ENCODE measurements around the gene MAP2K4. TPM values are rescaled to one million over a fixed set of nuclear protein-coding genes. Genes with fewer than 3 reads are reported as not detected.
A peak's percentile ranks its signal among the peaks of the same experiment; 100 is the strongest.

Gene MAP2K4
- total and polyA plus RNA-seq, 3 experiments from 2014 or later, result 30.3 to 46.2 (median 45.9) TPM

DNA sequence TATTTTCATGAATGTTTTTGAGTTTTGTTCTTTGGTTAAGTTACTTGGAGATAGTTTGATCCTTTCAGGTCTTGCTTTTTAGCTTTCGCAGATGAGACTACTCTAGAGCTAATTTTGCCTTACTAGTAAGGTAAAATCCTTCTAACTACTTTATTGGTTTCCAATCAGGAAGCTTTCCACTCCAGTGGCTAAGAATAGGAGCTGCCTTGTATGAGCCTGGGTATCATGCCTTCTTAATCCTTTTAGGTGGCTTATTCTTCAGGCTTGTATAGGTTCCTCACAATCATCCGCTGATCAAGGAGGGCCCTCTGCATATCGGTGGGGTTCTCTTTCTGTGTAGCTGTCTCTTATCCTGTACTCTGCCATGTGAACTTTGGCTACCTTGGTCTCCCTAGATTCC is 53.7 kb downstream of the MAP2K4 start:
- DNase-seq, result no peak
- Mint-ChIP-seq H3K27ac (peak overlapping the region in 1 of 8 donors; percentile 21), H3K36me3 (peaks cover 15 to 55% (median 23%) of the 10 kb centered on the region in 3 donors), H3K4me3 (no peak overlapping the region), H3K27me3 (no peaks in the 10 kb centered on the region), H3K9me3 (no peaks in the 10 kb centered on the region), H3K4me1 (peaks cover 14 to 40% (median 32%) of the 10 kb centered on the region in 3 donors)
- POLR2A ChIA-PET, result no interaction called here
- peaks cover 8% of the 10 kb centered on the region for H3K36me3 ChIP-seq (ENCODE audit: insufficient read depth, low read length)
- CTCF ChIA-PET, result no interaction called here
- H3K9me3 ChIP-seq (ENCODE audit: low read length), result no peaks in the 10 kb centered on the region
- H3K27me3 ChIP-seq (ENCODE audit: insufficient read depth, low read length, poor library complexity, severe bottlenecking), result no peaks in the 10 kb centered on the region
- H3K27ac ChIP-seq (ENCODE audit: low read depth, low read length), result no peak overlapping the region
- H3K4me3 ChIP-seq (ENCODE audit: low read length), result no peak overlapping the region
- no peaks in the 10 kb centered on the region for H3K4me1 ChIP-seq (ENCODE audit: insufficient read depth, low read length)

DNA sequence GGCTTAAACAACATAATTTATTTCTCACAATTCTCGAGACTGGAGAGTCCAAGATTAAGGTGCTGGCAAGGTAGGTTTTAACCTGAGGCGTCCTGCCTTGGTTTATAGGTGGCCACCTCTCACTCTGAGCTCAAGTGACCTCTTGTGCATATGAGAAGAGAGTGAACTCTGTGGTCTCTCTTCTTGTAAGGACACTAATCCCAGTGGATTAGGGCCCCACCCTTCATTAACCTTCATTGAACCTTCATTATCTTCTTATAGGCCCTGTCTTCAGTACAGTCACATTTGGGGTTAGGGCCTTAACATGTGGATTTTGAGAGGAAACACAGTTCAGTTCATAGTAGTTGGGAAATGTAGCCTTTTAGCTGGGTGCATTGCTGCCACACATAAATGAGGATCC is 57.1 kb downstream of the MAP2K4 start:
- no peaks in the 10 kb centered on the region for H3K9me3 Mint-ChIP-seq
- Histone ChIP-seq H3K27me3 (ENCODE audit: insufficient read depth, low read length, poor library complexity, severe bottlenecking) (no peaks in the 10 kb centered on the region), H3K36me3 (ENCODE audit: insufficient read depth, low read length) (peaks cover 8% of the 10 kb centered on the region), H3K27ac (ENCODE audit: low read depth, low read length) (no peak overlapping the region), H3K4me1 (ENCODE audit: insufficient read depth, low read length) (no peaks in the 10 kb centered on the region), H3K4me3 (ENCODE audit: low read length) (no peak overlapping the region), H3K9me3 (ENCODE audit: low read length) (no peaks in the 10 kb centered on the region)
- H3K27me3 Mint-ChIP-seq, result no peaks in the 10 kb centered on the region
- ChIA-PET CTCF (no interaction called here), POLR2A (no interaction called here)
- H3K4me1 Mint-ChIP-seq, result peaks cover 23 to 50% (median 37%) of the 10 kb centered on the region in 3 donors
- DNase-seq, result no peak
- H3K27ac Mint-ChIP-seq, result no peak overlapping the region
- peaks cover 22 to 73% (median 27%) of the 10 kb centered on the region in 3 donors for H3K36me3 Mint-ChIP-seq
- no peak overlapping the region for H3K4me3 Mint-ChIP-seq

DNA sequence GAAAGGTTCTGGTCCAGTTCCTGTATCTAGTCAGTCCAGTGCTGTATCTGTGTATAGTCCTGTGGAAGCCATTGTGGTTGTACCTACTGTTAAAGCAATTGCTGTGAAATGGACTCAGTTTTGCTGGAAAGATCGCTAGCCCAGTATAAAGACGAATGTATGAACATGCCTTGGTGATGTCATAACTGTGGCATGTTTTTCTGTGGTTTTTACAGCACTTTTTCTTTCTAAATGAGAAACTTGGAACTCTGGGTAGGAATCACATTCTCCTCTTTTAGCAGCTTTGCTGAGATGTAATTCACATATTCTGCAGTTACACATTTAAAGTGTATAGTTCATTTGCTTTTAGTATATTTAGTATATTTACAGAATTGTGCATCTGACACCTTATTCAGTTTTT is 58.1 kb downstream of the MAP2K4 start:
- no peaks in the 10 kb centered on the region for H3K9me3 Mint-ChIP-seq

DNA sequence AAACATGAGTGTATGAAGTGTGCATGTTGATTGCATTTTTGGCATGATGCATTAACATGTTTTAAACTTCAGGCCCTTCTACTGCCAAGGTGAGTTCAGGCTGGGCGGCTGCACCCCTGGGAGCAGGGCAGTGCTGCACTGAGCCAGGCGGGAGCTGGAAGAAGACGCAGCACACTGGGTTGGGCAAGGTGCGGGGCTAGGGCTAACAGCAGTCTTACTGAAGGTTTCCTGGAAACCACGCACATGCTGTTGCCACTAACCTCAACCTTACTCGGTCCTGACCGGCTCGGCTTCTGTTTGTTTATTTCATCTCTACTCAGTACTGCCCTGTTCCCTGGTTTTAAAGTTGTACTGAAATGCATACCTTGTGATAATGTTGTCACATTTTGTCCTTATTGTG is 61.0 kb downstream of the MAP2K4 start:
- peaks cover 26 to 64% (median 35%) of the 10 kb centered on the region in 3 donors for H3K4me1 Mint-ChIP-seq
- H3K27me3 Mint-ChIP-seq, result no peaks in the 10 kb centered on the region
- H3K36me3 ChIP-seq (ENCODE audit: insufficient read depth, low read length), result peaks cover 8% of the 10 kb centered on the region
- no peaks in the 10 kb centered on the region for H3K9me3 Mint-ChIP-seq
- H3K4me1 ChIP-seq (ENCODE audit: insufficient read depth, low read length), result no peaks in the 10 kb centered on the region
- peaks cover 19 to 77% (median 28%) of the 10 kb centered on the region in 3 donors for H3K36me3 Mint-ChIP-seq
- H3K4me3 ChIP-seq (ENCODE audit: low read length), result no peak overlapping the region
- ChIA-PET CTCF (no interaction called here), POLR2A (no interaction called here)
- no peaks in the 10 kb centered on the region for H3K9me3 ChIP-seq (ENCODE audit: low read length)
- no peaks in the 10 kb centered on the region for H3K27me3 ChIP-seq (ENCODE audit: insufficient read depth, low read length, poor library complexity, severe bottlenecking)
- no peak overlapping the region for H3K27ac ChIP-seq (ENCODE audit: low read depth, low read length)
- no peak overlapping the region for H3K4me3 Mint-ChIP-seq
- no peak for DNase-seq
- H3K27ac Mint-ChIP-seq, result peak overlapping the region in 1 of 8 donors; percentile 64

More for the DNA sequence above, 58.1 kb downstream of the MAP2K4 start:
- CTCF ChIA-PET, result no interaction called here
- Histone ChIP-seq H3K27ac (ENCODE audit: low read depth, low read length) (no peak overlapping the region), H3K4me1 (ENCODE audit: insufficient read depth, low read length) (no peaks in the 10 kb centered on the region), H3K27me3 (ENCODE audit: insufficient read depth, low read length, poor library complexity, severe bottlenecking) (no peaks in the 10 kb centered on the region), H3K4me3 (ENCODE audit: low read length) (no peak overlapping the region), H3K36me3 (ENCODE audit: insufficient read depth, low read length) (peaks cover 8% of the 10 kb centered on the region), H3K9me3 (ENCODE audit: low read length) (no peaks in the 10 kb centered on the region)
- Mint-ChIP-seq H3K27me3 (no peaks in the 10 kb centered on the region), H3K27ac (no peak overlapping the region), H3K4me1 (peaks cover 23 to 55% (median 37%) of the 10 kb centered on the region in 3 donors), H3K36me3 (peaks cover 22 to 74% (median 25%) of the 10 kb centered on the region in 3 donors), H3K4me3 (no peak overlapping the region)
- DNase-seq, result no peak
- POLR2A ChIA-PET, result no interaction called here

DNA sequence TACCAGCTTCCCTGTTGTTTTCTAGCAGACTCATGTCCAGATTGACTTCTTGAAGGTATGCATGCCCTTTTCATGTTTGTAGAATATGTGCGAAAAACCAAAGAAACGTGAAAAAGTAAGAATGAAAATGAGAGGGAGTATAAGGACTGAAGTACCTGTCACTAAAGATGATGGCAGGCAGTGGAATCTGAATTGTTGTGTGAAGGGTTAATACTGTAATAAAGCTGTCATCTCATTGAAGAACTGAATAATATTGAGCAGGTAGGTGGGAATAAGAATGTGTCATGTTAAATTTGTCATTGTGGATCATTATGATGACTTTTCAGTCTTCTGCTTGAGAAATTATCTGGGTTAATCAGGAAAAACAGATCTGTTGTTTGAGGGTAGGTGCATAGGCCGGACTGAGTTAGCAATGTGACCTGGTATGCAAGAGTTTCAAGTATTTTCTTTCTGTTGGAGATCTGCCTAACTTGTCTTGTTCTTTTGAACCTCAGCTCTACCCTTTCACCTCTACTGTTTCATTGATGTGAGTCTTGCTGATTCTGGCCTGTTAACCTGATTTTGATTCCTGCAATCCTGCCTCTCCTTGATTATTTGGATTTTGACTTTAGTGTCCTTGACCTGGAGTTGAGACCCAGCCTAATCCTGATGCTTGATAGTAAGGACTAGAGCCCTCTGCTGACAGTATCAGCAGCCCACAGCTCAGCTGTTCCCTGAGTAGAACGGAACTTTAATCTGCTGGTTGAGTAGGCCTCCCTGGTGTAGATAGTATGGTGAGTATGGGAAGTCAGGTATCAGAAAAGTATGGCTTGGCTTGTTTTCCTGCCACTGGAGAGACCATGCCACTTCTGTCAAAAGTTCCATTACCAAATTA is 64.6 kb downstream of the MAP2K4 start:
- ChIA-PET CTCF (interaction anchor here (0.8 kb wide), 1 partner anchor 88 kb away, joined by 3 read pairs; the partner anchor contains the start of gene ZNF18), POLR2A (no interaction called here)
- no peak overlapping the region for H3K27ac ChIP-seq (ENCODE audit: low read depth, low read length)
- peak overlapping the region in 2 of 8 donors; percentile 5 to 33 for H3K27ac Mint-ChIP-seq
- no peak overlapping the region for H3K4me3 Mint-ChIP-seq
- peaks cover 25 to 71% (median 42%) of the 10 kb centered on the region in 3 donors for H3K4me1 Mint-ChIP-seq
- H3K4me3 ChIP-seq (ENCODE audit: low read length), result no peak overlapping the region
- no peak for DNase-seq
- H3K27me3 Mint-ChIP-seq, result no peaks in the 10 kb centered on the region
- H3K9me3 ChIP-seq (ENCODE audit: low read length), result no peaks in the 10 kb centered on the region
- no peaks in the 10 kb centered on the region for H3K27me3 ChIP-seq (ENCODE audit: insufficient read depth, low read length, poor library complexity, severe bottlenecking)
- H3K36me3 ChIP-seq (ENCODE audit: insufficient read depth, low read length), result no peaks in the 10 kb centered on the region
- no peaks in the 10 kb centered on the region for H3K9me3 Mint-ChIP-seq
- no peaks in the 10 kb centered on the region for H3K4me1 ChIP-seq (ENCODE audit: insufficient read depth, low read length)
- peaks cover 14 to 73% (median 16%) of the 10 kb centered on the region in 3 donors for H3K36me3 Mint-ChIP-seq

DNA sequence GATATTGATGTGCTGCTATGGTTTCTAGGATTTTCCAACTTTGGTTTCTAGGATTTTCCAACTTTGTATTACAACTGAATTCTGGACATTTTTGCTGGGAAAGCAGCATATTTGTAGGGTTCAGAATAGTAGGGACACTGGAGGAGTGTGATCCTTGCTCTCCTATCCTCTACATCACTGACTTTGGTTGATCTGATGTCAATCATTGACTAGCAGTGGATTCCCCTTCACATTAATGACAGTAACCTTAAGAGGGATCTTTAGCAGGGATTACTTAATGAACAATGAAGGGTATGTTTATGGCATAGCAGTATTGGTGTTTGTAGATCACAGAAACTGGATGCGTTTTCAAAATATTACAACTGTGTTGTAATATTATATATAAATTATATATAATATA is 67.4 kb downstream of the MAP2K4 start:
- Histone ChIP-seq H3K36me3 (ENCODE audit: insufficient read depth, low read length) (no peaks in the 10 kb centered on the region), H3K4me3 (ENCODE audit: low read length) (no peak overlapping the region), H3K4me1 (ENCODE audit: insufficient read depth, low read length) (no peaks in the 10 kb centered on the region), H3K9me3 (ENCODE audit: low read length) (no peaks in the 10 kb centered on the region), H3K27ac (ENCODE audit: low read depth, low read length) (no peak overlapping the region), H3K27me3 (ENCODE audit: insufficient read depth, low read length, poor library complexity, severe bottlenecking) (no peaks in the 10 kb centered on the region)
- ChIA-PET POLR2A (no interaction called here), CTCF (no interaction called here)
- H3K4me3 Mint-ChIP-seq, result no peak overlapping the region
- H3K27ac Mint-ChIP-seq, result no peak overlapping the region
- no peak for DNase-seq
- peaks cover 25 to 67% (median 52%) of the 10 kb centered on the region in 3 donors for H3K4me1 Mint-ChIP-seq
- peaks cover 9 to 59% (median 17%) of the 10 kb centered on the region in 3 donors for H3K36me3 Mint-ChIP-seq
- no peaks in the 10 kb centered on the region for H3K27me3 Mint-ChIP-seq
- H3K9me3 Mint-ChIP-seq, result no peaks in the 10 kb centered on the region

DNA sequence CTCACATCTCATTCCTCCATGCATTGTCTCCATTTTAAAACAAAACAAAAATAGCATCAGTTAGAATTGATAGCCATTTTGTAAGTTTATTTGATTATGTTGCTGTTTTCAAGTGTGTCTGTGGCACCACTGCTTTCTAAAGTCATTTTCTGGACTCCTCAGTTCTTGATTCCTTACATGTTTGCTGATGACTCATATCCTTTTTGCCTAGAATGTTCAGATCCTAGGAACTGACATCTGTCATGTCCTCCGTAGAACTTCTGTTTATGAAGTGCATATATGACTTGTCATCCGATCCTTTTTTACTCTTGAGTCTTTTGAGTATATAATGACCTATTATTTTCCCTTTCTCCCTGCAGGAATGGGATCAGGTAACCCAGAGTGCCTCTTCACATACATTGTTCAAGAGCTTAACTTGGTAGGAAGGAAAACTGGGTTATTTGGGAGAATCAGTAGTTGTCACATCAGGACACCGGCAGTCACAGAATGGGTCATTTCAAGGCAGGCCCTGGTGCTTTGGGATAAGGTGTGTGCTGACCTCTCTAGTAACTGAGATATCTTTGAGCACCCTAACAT is 69.2 kb downstream of the MAP2K4 start:
- DNase-seq, result no peak
- H3K9me3 ChIP-seq (ENCODE audit: low read length), result no peaks in the 10 kb centered on the region
- no peak overlapping the region for H3K4me3 ChIP-seq (ENCODE audit: low read length)
- ChIA-PET CTCF (no interaction called here), POLR2A (no interaction called here)
- H3K36me3 Mint-ChIP-seq, result peaks cover 9 to 53% (median 17%) of the 10 kb centered on the region in 3 donors
- H3K4me3 Mint-ChIP-seq, result no peak overlapping the region
- no peaks in the 10 kb centered on the region for H3K27me3 Mint-ChIP-seq
- H3K4me1 Mint-ChIP-seq, result peaks cover 20 to 54% (median 52%) of the 10 kb centered on the region in 3 donors
- no peaks in the 10 kb centered on the region for H3K36me3 ChIP-seq (ENCODE audit: insufficient read depth, low read length)
- no peaks in the 10 kb centered on the region for H3K9me3 Mint-ChIP-seq
- H3K27ac ChIP-seq (ENCODE audit: low read depth, low read length), result no peak overlapping the region
- no peaks in the 10 kb centered on the region for H3K27me3 ChIP-seq (ENCODE audit: insufficient read depth, low read length, poor library complexity, severe bottlenecking)
- no peaks in the 10 kb centered on the region for H3K4me1 ChIP-seq (ENCODE audit: insufficient read depth, low read length)
- peak overlapping the region in 2 of 8 donors; percentile 17 to 59 for H3K27ac Mint-ChIP-seq

DNA sequence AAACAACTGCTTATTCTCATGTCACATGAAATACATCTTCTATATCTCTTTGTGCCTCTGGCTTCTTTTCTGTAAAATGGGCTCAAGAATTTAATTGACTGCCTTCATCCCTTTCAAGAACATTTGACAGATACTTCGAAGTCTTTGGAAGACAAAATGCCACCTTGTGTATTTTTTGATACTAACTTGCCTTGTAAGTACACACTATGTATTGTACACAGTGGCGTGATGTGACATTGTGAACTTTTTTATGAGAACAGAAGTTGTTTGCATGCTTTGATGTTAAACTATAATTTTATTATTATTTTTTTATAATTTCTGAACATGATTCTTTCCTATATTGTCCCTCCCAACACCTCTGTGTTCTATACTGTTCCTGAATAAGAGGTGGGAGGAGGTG is 73.7 kb downstream of the MAP2K4 start:
- H3K27me3 ChIP-seq (ENCODE audit: insufficient read depth, low read length, poor library complexity, severe bottlenecking), result no peaks in the 10 kb centered on the region
- ChIA-PET POLR2A (no interaction called here), CTCF (no interaction called here)
- peaks cover 9 to 30% (median 24%) of the 10 kb centered on the region in 3 donors for H3K4me1 Mint-ChIP-seq
- H3K27ac ChIP-seq (ENCODE audit: low read depth, low read length), result no peak overlapping the region
- H3K4me3 Mint-ChIP-seq, result no peak overlapping the region
- no peak for DNase-seq
- H3K9me3 ChIP-seq (ENCODE audit: low read length), result no peaks in the 10 kb centered on the region
- H3K9me3 Mint-ChIP-seq, result no peaks in the 10 kb centered on the region
- H3K27me3 Mint-ChIP-seq, result no peaks in the 10 kb centered on the region
- H3K27ac Mint-ChIP-seq, result no peak overlapping the region
- peaks cover 6 to 62% (median 29%) of the 10 kb centered on the region in 3 donors for H3K36me3 Mint-ChIP-seq
- no peaks in the 10 kb centered on the region for H3K4me1 ChIP-seq (ENCODE audit: insufficient read depth, low read length)
- no peak overlapping the region for H3K4me3 ChIP-seq (ENCODE audit: low read length)
- no peaks in the 10 kb centered on the region for H3K36me3 ChIP-seq (ENCODE audit: insufficient read depth, low read length)
